ENCODE data around the gene CCDC179. TPM values are rescaled to one million over a fixed set of nuclear protein-coding genes. Genes with fewer than 3 reads are reported as not detected.

Gene CCDC179
- total and polyA plus RNA-seq, 2 of the 13 experiments (the other 11 are each of a cell fraction or from before 2014, with no cell fraction given): not detected

GRCh38 chr11:22829231-22830081 lies 30.8 kb downstream of the CCDC179 start, which contains the start of gene SVIP (continued):
- TF ChIP-seq ZBTB43 (CRISPR knock-in tag; conservative IDR thresholded peaks at IDR 0.05) (peak; percentile 50; the same call in 1 of the 2 replicates), ZNF432 (CRISPR knock-in tag; IDR thresholded peaks at IDR 0.05; ENCODE audit: borderline replicate concordance) (no peak), ZBTB10 (CRISPR knock-in tag; IDR thresholded peaks at IDR 0.05; ENCODE audit: borderline replicate concordance) (0 out of 2 replicates have a peak, but pooled peaks have one; percentile 47), ZNF746 (CRISPR knock-in tag; IDR thresholded peaks at IDR 0.05) (no peak), RBAK (CRISPR knock-in tag; IDR thresholded peaks at IDR 0.05) (no peak), SPEN (CRISPR knock-in tag; IDR thresholded peaks at IDR 0.05; ENCODE audit: low read depth) (peak; percentile 57; the same call in 1 of the 2 replicates), ZNF574 (CRISPR knock-in tag; IDR thresholded peaks at IDR 0.05) (peak; percentile 58; the same call in 1 of the 2 replicates), MAFK (conservative IDR thresholded peaks at IDR 0.05 in 1 of 2, IDR thresholded peaks at IDR 0.05 in 1 of 2; ENCODE audit: low read length in 2 of 2) (no peak), ZNF276 (CRISPR knock-in tag; IDR thresholded peaks at IDR 0.05; ENCODE audit: low read depth) (0 out of 2 replicates have a peak, but pooled peaks have one; percentile 39), ZNF501 (CRISPR knock-in tag; IDR thresholded peaks at IDR 0.05) (peak; percentile 79; the same call in 1 of the 2 replicates), SIN3B (IDR thresholded peaks at IDR 0.05; ENCODE audit: low read length) (no peak), PAX8 (CRISPR knock-in tag; IDR thresholded peaks at IDR 0.05; ENCODE audit: borderline replicate concordance) (no peak)
